Endodermal cell (in vitro differentiated cells): Measurements from ENCODE around the gene RBFOX1. TPM values are rescaled to one million over a fixed set of nuclear protein-coding genes. Genes with fewer than 3 reads are reported as not detected.

Experiments
- DNase-seq: peaks from one replicate; pipeline ENCODE4 v3.0.0-alpha.2; 2017
- H3K27ac ChIP-seq: 2 replicates; pipeline ENCODE4 v1.5.1; 2013; ENCODE audit warnings: mild to moderate bottlenecking, low read depth, low read length, moderate library complexity
- H3K27me3 ChIP-seq: 2 replicates; pipeline ENCODE4 v1.6.1; 2013; ENCODE audit warnings: mild to moderate bottlenecking, low read length, moderate library complexity; ENCODE audit not compliant: insufficient read depth, control insufficient read depth, poor library complexity, severe bottlenecking
- H3K36me3 ChIP-seq: 2 replicates; pipeline ENCODE4 v1.7.0; 2013; ENCODE audit warnings: mild to moderate bottlenecking, low read length, moderate library complexity; ENCODE audit not compliant: control insufficient read depth, insufficient read depth
- H3K4me1 ChIP-seq: one replicate; pipeline ENCODE4 v1.7.0; 2013; ENCODE audit warnings: low read length; ENCODE audit not compliant: control insufficient read depth, insufficient read depth
- H3K4me3 ChIP-seq: 2 replicates; pipeline ENCODE4 v1.5.1; 2013; ENCODE audit warnings: mild to moderate bottlenecking, low read length, moderate library complexity
- H3K9ac ChIP-seq: 2 replicates; pipeline ENCODE4 v1.6.1; 2013; ENCODE audit warnings: mild to moderate bottlenecking, low read length, moderate library complexity; ENCODE audit not compliant: poor library complexity, severe bottlenecking; ENCODE audit errors: extremely low read depth
- H3K9me3 ChIP-seq: 2 replicates; pipeline ENCODE4 v1.6.1; 2013; ENCODE audit warnings: mild to moderate bottlenecking, low read length, moderate library complexity; ENCODE audit not compliant: control insufficient read depth
- H3K27ac Mint-ChIP-seq: 2 replicates; pipeline ENCODE4 v1.8.0; 2020; ENCODE audit warnings: mixed read lengths
- H3K27me3 Mint-ChIP-seq: 2 replicates; pipeline ENCODE4 v1.8.0; 2021; ENCODE audit warnings: mild to moderate bottlenecking, mixed read lengths; ENCODE audit not compliant: insufficient read depth
- H3K36me3 Mint-ChIP-seq: 2 replicates; pipeline ENCODE4 v1.8.0; 2020; ENCODE audit warnings: low read depth, mixed read lengths
- H3K4me1 Mint-ChIP-seq: 2 replicates; pipeline ENCODE4 v1.8.0; 2020; ENCODE audit warnings: mixed read lengths
- H3K4me3 Mint-ChIP-seq: 2 replicates; pipeline ENCODE4 v1.8.0; 2020; ENCODE audit warnings: mild to moderate bottlenecking, moderate library complexity, mixed read lengths
- H3K9me3 Mint-ChIP-seq: 2 replicates; pipeline ENCODE4 v1.8.0; 2020; ENCODE audit warnings: mild to moderate bottlenecking, mixed read lengths
- WGBS, 2 experiments: methylation state at CpG; one replicate each; pipeline versions ENCODE4 v1.1.5 to v1.1.7; 2013; ENCODE audit warnings: missing lambda C conversion rate in 2 of 2, mixed read lengths in 1 of 2; ENCODE audit not compliant: insufficient coverage in 1 of 2, insufficient read length in 1 of 2; 5-methylcytosine and 5-hydroxymethylcytosine counted together
- total RNA-seq, 2 donors: library from RNA; stranded (reverse); fragmentation: NEBNext Ultra II Directional in 1 of 2; extraction: Animal tissue kit (Norgen Biotek cat#: 25700) in 1 of 2; gene quantifications; 2 replicates in 1 of 2; 3 replicates in 1 of 2; pipeline ENCODE4 v1.2.1, GENCODE V29; 2021
- TF ChIP-seq, protein P1 (sequence below): fragments of 200-600 bp; sonication (generic); conservative IDR thresholded peaks from 2 replicates; pipeline ENCODE4 v1.5.0; 2021; ENCODE audit warnings: antibody characterized with exemption, mild to moderate bottlenecking

The RBFOX1 gene
- total RNA-seq, 2 donors from 2014 or later = 2.6 to 2.7 TPM

DNA sequence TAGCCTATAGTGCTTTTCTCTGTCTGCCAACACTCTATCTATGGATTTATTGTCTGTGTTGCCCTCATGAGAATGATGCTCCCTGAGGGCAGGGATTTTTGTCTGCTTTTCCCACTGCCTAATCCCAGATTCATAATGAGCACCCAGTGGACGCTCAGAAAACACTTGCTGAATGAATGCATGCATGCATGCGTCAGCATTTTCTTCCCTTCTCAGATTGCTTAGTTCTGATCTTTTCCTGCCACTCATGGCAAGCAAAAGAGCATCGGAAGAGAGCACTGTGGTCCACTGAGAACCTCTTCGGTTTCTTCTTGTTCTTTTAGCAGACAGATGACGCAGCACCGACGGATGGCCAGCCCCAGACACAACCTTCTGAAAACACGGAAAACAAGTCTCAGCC, 246.8 kb downstream of the RBFOX1 start:
- DNase-seq = no peak
- Histone ChIP-seq H3K4me3 (no peak overlapping the region), H3K9ac (no peak overlapping the region), H3K4me1 (no peaks in the 10 kb centered on the region), H3K27ac (no peak overlapping the region), H3K36me3 (no peaks in the 10 kb centered on the region), H3K27me3 (no peaks in the 10 kb centered on the region), H3K9me3 (no peaks in the 10 kb centered on the region)
- Mint-ChIP-seq H3K27me3 (peaks cover 10% of the 10 kb centered on the region), H3K4me1 (no peaks in the 10 kb centered on the region), H3K27ac (no peak overlapping the region), H3K9me3 (no peaks in the 10 kb centered on the region), H3K4me3 (no peak overlapping the region), H3K36me3 (no peaks in the 10 kb centered on the region)
- TF ChIP-seq, protein P1, sequence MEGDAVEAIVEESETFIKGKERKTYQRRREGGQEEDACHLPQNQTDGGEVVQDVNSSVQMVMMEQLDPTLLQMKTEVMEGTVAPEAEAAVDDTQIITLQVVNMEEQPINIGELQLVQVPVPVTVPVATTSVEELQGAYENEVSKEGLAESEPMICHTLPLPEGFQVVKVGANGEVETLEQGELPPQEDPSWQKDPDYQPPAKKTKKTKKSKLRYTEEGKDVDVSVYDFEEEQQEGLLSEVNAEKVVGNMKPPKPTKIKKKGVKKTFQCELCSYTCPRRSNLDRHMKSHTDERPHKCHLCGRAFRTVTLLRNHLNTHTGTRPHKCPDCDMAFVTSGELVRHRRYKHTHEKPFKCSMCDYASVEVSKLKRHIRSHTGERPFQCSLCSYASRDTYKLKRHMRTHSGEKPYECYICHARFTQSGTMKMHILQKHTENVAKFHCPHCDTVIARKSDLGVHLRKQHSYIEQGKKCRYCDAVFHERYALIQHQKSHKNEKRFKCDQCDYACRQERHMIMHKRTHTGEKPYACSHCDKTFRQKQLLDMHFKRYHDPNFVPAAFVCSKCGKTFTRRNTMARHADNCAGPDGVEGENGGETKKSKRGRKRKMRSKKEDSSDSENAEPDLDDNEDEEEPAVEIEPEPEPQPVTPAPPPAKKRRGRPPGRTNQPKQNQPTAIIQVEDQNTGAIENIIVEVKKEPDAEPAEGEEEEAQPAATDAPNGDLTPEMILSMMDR = no peak
- 93 to 99% methylated on average over 7 to 8 of the region's 8 CpGs for WGBS, 2 experiments

DNA sequence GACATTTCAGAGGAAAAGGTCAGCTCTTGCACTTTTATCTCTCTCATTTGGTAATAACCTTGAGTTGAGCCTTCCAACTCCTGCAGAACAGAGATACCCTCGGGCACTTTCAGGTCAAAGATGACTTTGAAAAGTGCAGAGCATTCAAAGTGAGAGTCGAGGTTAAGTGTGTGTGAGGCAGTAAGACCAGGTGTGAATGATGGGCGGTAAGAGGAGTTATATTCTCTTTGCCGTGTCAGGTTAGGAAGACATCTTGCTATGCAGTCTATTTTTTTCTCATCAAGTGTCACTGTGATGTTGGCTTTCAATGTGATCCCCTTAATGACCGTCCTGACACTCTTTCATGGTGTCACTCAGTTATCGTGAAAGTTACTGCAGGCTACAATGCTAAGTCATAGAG, 248.5 kb downstream of the RBFOX1 start:
- no peak for DNase-seq
- no peaks in the 10 kb centered on the region for H3K4me1 ChIP-seq
- no peaks in the 10 kb centered on the region for H3K36me3 Mint-ChIP-seq
- H3K9me3 ChIP-seq = no peaks in the 10 kb centered on the region
- no peaks in the 10 kb centered on the region for H3K27me3 ChIP-seq
- no peaks in the 10 kb centered on the region for H3K9me3 Mint-ChIP-seq
- TF ChIP-seq, protein P1 = no peak
- no peak overlapping the region for H3K27ac ChIP-seq
- no peak overlapping the region for H3K4me3 Mint-ChIP-seq
- no peak overlapping the region for H3K27ac Mint-ChIP-seq
- 93 to 100% methylated on average over 4 to 6 of the region's 6 CpGs for WGBS, 2 experiments
- H3K27me3 Mint-ChIP-seq = peaks cover 7% of the 10 kb centered on the region
- H3K36me3 ChIP-seq = no peaks in the 10 kb centered on the region
- H3K4me1 Mint-ChIP-seq = no peaks in the 10 kb centered on the region
- no peak overlapping the region for H3K4me3 ChIP-seq
- H3K9ac ChIP-seq = no peak overlapping the region

DNA sequence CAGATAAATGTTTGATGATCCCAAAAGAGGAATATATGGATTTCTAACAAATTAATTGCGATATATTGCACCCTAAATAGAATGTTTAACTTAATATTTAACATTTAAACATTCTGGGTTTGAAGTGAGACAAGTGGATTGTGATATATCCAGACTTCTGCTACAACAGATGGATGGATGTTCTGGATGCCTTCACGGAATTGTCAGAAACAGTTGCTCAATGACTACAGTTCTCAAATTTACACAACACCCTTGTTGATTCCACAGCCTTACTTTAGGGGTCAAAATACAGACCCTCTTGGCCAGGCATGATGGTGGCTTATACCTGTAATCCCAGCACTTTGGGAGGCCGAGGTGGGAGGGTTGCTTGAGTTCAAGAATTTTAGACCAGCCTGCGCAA, 250.8 kb downstream of the RBFOX1 start:
- Histone ChIP-seq H3K9ac (no peak overlapping the region), H3K9me3 (no peaks in the 10 kb centered on the region), H3K4me1 (no peaks in the 10 kb centered on the region), H3K4me3 (no peak overlapping the region), H3K36me3 (no peaks in the 10 kb centered on the region), H3K27me3 (no peaks in the 10 kb centered on the region), H3K27ac (no peak overlapping the region)
- Mint-ChIP-seq H3K9me3 (no peaks in the 10 kb centered on the region), H3K27me3 (peaks cover 3% of the 10 kb centered on the region), H3K36me3 (no peaks in the 10 kb centered on the region), H3K27ac (no peak overlapping the region), H3K4me1 (no peaks in the 10 kb centered on the region), H3K4me3 (no peak overlapping the region)
- WGBS, 2 experiments = 95% methylated on average over 3 of the region's 4 CpGs; no CpG with 5 or more reads in 1 of the 2 experiments
- no peak for DNase-seq
- TF ChIP-seq, protein P1 = no peak
